Measurements from ENCODE around the gene PDPR. TPM values are rescaled to one million over a fixed set of nuclear protein-coding genes. Genes with fewer than 3 reads are reported as not detected.
"Not testable (repeated sequence)": the region's sequence is repeated elsewhere in the genome, so short reads cannot be mapped to it uniquely, and the experiment has no call there.

Gene PDPR
- polyA plus RNA-seq, 1 donor (not counting 4 experiments of a cell fraction or from before 2014, with no cell fraction given) = 19.8 TPM

DNA sequence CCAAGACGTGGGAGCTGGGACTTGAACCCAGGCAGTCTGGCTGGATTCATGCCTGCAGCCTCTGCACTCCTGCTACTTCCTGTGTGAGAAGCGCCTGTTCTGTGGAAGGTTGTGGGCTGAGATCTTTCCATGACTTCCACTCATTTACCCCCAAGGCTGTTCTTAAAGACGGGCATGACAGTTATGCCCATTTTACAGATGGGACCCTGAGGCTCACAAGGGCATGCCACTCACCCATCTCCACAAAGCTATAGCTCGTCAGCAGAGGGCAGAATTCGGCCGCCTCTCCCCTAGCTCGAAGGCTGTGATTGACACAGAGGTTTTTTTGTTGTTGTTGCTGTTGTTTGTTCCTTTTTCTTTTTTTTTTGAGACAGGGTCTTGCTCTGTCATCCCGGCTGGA lies 85.9 kb downstream of the PDPR start:
- DNase-seq (ENCODE audit: low read depth, low spot score) = not testable (repeated sequence)

GRCh38 chr16:70203508-70203907 lies 89.4 kb downstream of the PDPR start:
- H3K79me2 ChIP-seq (ENCODE audit: control insufficient read depth, insufficient read depth, low read length); H3K4me2 ChIP-seq (ENCODE audit: control insufficient read depth, extremely low read depth, insufficient read depth, low read depth, low read length); H3K27ac ChIP-seq (ENCODE audit: control insufficient read depth, insufficient read depth, low read length); H3K27me3 ChIP-seq (ENCODE audit: control insufficient read depth, extremely low read depth, insufficient read depth, low read length); H2AFZ ChIP-seq (ENCODE audit: control insufficient read depth, low read length); H3K9ac ChIP-seq (ENCODE audit: control insufficient read depth, extremely low read depth, insufficient read depth, low read length); H3K4me3 ChIP-seq (ENCODE audit: control insufficient read depth in 2 of 3, extremely low read depth in 1 of 3, insufficient read depth in 2 of 3, low read depth in 1 of 3, low read length in 3 of 3); H3K9me1 ChIP-seq (ENCODE audit: control insufficient read depth, extremely low read depth, insufficient read depth, low read length); FAIRE-seq; H3K4me1 ChIP-seq (ENCODE audit: control insufficient read depth, extremely low read depth, insufficient read depth, low read length); dilution Hi-C loops (cut with MboI; ENCODE audit: extremely low pct_ligation_motif_present, low sequenced_read_pairs); H3K36me3 ChIP-seq (ENCODE audit: control insufficient read depth in 2 of 2, extremely low read depth in 1 of 2, insufficient read depth in 2 of 2, low read length in 2 of 2); H3K9me3 ChIP-seq (ENCODE audit: control insufficient read depth, low read depth, low read length); H4K20me1 ChIP-seq (ENCODE audit: control insufficient read depth, extremely low read depth, insufficient read depth, low read length); DNase-seq (ENCODE audit: low read depth, low spot score): not testable (repeated sequence)

More for the DNA sequence above, 85.9 kb downstream of the PDPR start:
- H3K4me2 ChIP-seq (ENCODE audit: control insufficient read depth, extremely low read depth, insufficient read depth, low read depth, low read length); dilution Hi-C loops (cut with MboI; ENCODE audit: extremely low pct_ligation_motif_present, low sequenced_read_pairs); H3K9me3 ChIP-seq (ENCODE audit: control insufficient read depth, low read depth, low read length); H3K79me2 ChIP-seq (ENCODE audit: control insufficient read depth, insufficient read depth, low read length); H3K9ac ChIP-seq (ENCODE audit: control insufficient read depth, extremely low read depth, insufficient read depth, low read length); H2AFZ ChIP-seq (ENCODE audit: control insufficient read depth, low read length); H4K20me1 ChIP-seq (ENCODE audit: control insufficient read depth, extremely low read depth, insufficient read depth, low read length); FAIRE-seq; H3K27me3 ChIP-seq (ENCODE audit: control insufficient read depth, extremely low read depth, insufficient read depth, low read length); H3K27ac ChIP-seq (ENCODE audit: control insufficient read depth, insufficient read depth, low read length); H3K4me1 ChIP-seq (ENCODE audit: control insufficient read depth, extremely low read depth, insufficient read depth, low read length); H3K4me3 ChIP-seq (ENCODE audit: control insufficient read depth in 2 of 3, extremely low read depth in 1 of 3, insufficient read depth in 2 of 3, low read depth in 1 of 3, low read length in 3 of 3); H3K36me3 ChIP-seq (ENCODE audit: control insufficient read depth in 2 of 2, extremely low read depth in 1 of 2, insufficient read depth in 2 of 2, low read length in 2 of 2); H3K9me1 ChIP-seq (ENCODE audit: control insufficient read depth, extremely low read depth, insufficient read depth, low read length): not testable (repeated sequence)

- H3K79me2 ChIP-seq (ENCODE audit: control insufficient read depth, insufficient read depth, low read length); H2AFZ ChIP-seq (ENCODE audit: control insufficient read depth, low read length); H3K9ac ChIP-seq (ENCODE audit: control insufficient read depth, extremely low read depth, insufficient read depth, low read length); FAIRE-seq; H3K9me1 ChIP-seq (ENCODE audit: control insufficient read depth, extremely low read depth, insufficient read depth, low read length); DNase-seq (ENCODE audit: low read depth, low spot score); H3K27me3 ChIP-seq (ENCODE audit: control insufficient read depth, extremely low read depth, insufficient read depth, low read length); H3K27ac ChIP-seq (ENCODE audit: control insufficient read depth, insufficient read depth, low read length); H3K9me3 ChIP-seq (ENCODE audit: control insufficient read depth, low read depth, low read length); H3K4me2 ChIP-seq (ENCODE audit: control insufficient read depth, extremely low read depth, insufficient read depth, low read depth, low read length); H3K4me3 ChIP-seq (ENCODE audit: control insufficient read depth in 2 of 3, extremely low read depth in 1 of 3, insufficient read depth in 2 of 3, low read depth in 1 of 3, low read length in 3 of 3); H4K20me1 ChIP-seq (ENCODE audit: control insufficient read depth, extremely low read depth, insufficient read depth, low read length); dilution Hi-C loops (cut with MboI; ENCODE audit: extremely low pct_ligation_motif_present, low sequenced_read_pairs); H3K36me3 ChIP-seq (ENCODE audit: control insufficient read depth in 2 of 2, extremely low read depth in 1 of 2, insufficient read depth in 2 of 2, low read length in 2 of 2); H3K4me1 ChIP-seq (ENCODE audit: control insufficient read depth, extremely low read depth, insufficient read depth, low read length): not testable (repeated sequence)
Measured at GRCh38 chr16:70204010-70204409, 89.9 kb downstream of the PDPR start.

- DNase-seq (ENCODE audit: low read depth, low spot score); H3K9ac ChIP-seq (ENCODE audit: control insufficient read depth, extremely low read depth, insufficient read depth, low read length); H2AFZ ChIP-seq (ENCODE audit: control insufficient read depth, low read length); H3K27me3 ChIP-seq (ENCODE audit: control insufficient read depth, extremely low read depth, insufficient read depth, low read length); H4K20me1 ChIP-seq (ENCODE audit: control insufficient read depth, extremely low read depth, insufficient read depth, low read length); H3K36me3 ChIP-seq (ENCODE audit: control insufficient read depth in 2 of 2, extremely low read depth in 1 of 2, insufficient read depth in 2 of 2, low read length in 2 of 2); H3K4me1 ChIP-seq (ENCODE audit: control insufficient read depth, extremely low read depth, insufficient read depth, low read length); H3K9me1 ChIP-seq (ENCODE audit: control insufficient read depth, extremely low read depth, insufficient read depth, low read length); H3K79me2 ChIP-seq (ENCODE audit: control insufficient read depth, insufficient read depth, low read length); FAIRE-seq; dilution Hi-C loops (cut with MboI; ENCODE audit: extremely low pct_ligation_motif_present, low sequenced_read_pairs); H3K9me3 ChIP-seq (ENCODE audit: control insufficient read depth, low read depth, low read length); H3K4me2 ChIP-seq (ENCODE audit: control insufficient read depth, extremely low read depth, insufficient read depth, low read depth, low read length); H3K27ac ChIP-seq (ENCODE audit: control insufficient read depth, insufficient read depth, low read length); H3K4me3 ChIP-seq (ENCODE audit: control insufficient read depth in 2 of 3, extremely low read depth in 1 of 3, insufficient read depth in 2 of 3, low read depth in 1 of 3, low read length in 3 of 3): not testable (repeated sequence)
Measured at GRCh38 chr16:70204668-70205405, 90.7 kb downstream of the PDPR start.

- dilution Hi-C loops (cut with MboI; ENCODE audit: extremely low pct_ligation_motif_present, low sequenced_read_pairs); FAIRE-seq; H3K27me3 ChIP-seq (ENCODE audit: control insufficient read depth, extremely low read depth, insufficient read depth, low read length); H4K20me1 ChIP-seq (ENCODE audit: control insufficient read depth, extremely low read depth, insufficient read depth, low read length); H3K9ac ChIP-seq (ENCODE audit: control insufficient read depth, extremely low read depth, insufficient read depth, low read length); H2AFZ ChIP-seq (ENCODE audit: control insufficient read depth, low read length); H3K79me2 ChIP-seq (ENCODE audit: control insufficient read depth, insufficient read depth, low read length); H3K4me2 ChIP-seq (ENCODE audit: control insufficient read depth, extremely low read depth, insufficient read depth, low read depth, low read length); H3K9me3 ChIP-seq (ENCODE audit: control insufficient read depth, low read depth, low read length); H3K4me3 ChIP-seq (ENCODE audit: control insufficient read depth in 2 of 3, extremely low read depth in 1 of 3, insufficient read depth in 2 of 3, low read depth in 1 of 3, low read length in 3 of 3); DNase-seq (ENCODE audit: low read depth, low spot score); H3K36me3 ChIP-seq (ENCODE audit: control insufficient read depth in 2 of 2, extremely low read depth in 1 of 2, insufficient read depth in 2 of 2, low read length in 2 of 2); H3K4me1 ChIP-seq (ENCODE audit: control insufficient read depth, extremely low read depth, insufficient read depth, low read length); H3K27ac ChIP-seq (ENCODE audit: control insufficient read depth, insufficient read depth, low read length); H3K9me1 ChIP-seq (ENCODE audit: control insufficient read depth, extremely low read depth, insufficient read depth, low read length): not testable (repeated sequence)
Measured at GRCh38 chr16:70206382-70206781, 92.2 kb downstream of the PDPR start.

All from keratinocyte (primary cell).